Measurements from ENCODE around the gene NLN. TPM values are rescaled to one million over a fixed set of nuclear protein-coding genes. Genes with fewer than 3 reads are reported as not detected.
A peak's percentile ranks its signal among the peaks of the same experiment; 100 is the strongest.
"Not testable (repeated sequence)": the region's sequence is repeated elsewhere in the genome, so short reads cannot be mapped to it uniquely, and the experiment has no call there.

The NLN gene
- 10 to 100 TPM in 7 of 8 experiments, 1 to 10 TPM in 1; 9.2 to 24.6 (median 21.3) TPM for total RNA-seq

DNA sequence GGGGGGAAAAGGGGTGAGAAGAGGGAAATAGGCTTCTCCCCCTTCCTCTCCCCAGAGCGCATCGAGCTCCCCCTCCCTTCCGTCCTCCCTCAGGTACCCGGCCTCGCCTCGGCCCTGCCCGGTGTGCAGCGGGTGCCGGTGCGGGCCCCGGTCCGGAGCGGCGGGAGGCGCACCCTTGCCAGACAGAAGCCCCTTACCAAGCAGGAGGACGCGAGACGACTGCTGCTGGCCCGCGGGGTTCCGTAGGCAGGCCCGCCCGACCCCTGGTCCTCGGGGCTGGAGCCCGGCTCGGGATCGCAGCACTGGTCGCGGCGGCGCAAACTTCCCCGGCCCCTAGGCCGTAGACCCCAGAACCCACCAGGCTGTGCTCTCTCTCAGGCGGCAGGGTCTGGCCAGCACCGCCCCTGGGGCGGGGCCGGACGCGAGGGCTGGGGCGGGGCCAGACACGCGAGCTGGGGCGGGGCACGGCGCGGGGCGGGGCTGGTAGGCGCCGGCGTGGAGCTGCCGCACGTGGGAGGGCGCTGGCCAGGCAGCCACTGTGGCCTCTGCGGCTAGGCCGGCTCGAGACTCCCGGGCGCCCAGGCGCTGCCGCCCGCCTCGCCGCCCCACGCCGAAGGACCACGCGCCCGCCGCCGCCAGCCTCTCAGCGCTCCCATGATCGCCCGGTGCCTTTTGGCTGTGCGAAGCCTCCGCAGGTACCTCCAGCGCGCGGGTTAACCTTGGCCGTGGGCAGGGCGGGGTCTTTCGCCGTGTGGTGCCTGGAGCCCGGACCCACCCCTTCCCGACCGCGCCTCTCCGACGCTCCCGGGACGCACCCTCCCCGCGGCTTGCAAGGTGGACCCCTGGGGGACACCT lies at the start of gene NLN, which contains the start of gene SGTB:
TSS of gene NLN (plus strand) at position 486 of the 855 bp plus-strand sequence. CDS start at position 655, 169 bp downstream.
TSS of gene SGTB (minus strand) at position 390 of the 855 bp plus-strand sequence. CDS start 1,302 bp downstream, outside the sequence.
- Histone ChIP-seq H3K27ac (peak within 1 kb of the TSS; percentile 77 to 82), H3K4me3 (peak within 1 kb of the TSS; percentile 72 to 93 (median 80)), H3K4me1 (replicated peaks in 1 of 2) (peaks cover 7 to 11% of the 10 kb centered on the region in 2 donors)
- no CpG with 5 or more reads among the region's 92 CpGs for WGBS, 10 experiments
- ATAC-seq (replicated peaks in 6 of 8) = peak; percentile 82 to 94 (median 92)
- in situ Hi-C loops (cut with MboI; ENCODE audit: low pct_unique_long_range_greater_than_20kb in 2 of 9, low sequenced_read_pairs in 9 of 9, unreplicated experiment in 9 of 9) = loop anchor here in 1 of 9 experiments (25.0 kb wide), 1 partner anchor 215 kb away; the partner anchor contains the start of gene ERBIN

DNA sequence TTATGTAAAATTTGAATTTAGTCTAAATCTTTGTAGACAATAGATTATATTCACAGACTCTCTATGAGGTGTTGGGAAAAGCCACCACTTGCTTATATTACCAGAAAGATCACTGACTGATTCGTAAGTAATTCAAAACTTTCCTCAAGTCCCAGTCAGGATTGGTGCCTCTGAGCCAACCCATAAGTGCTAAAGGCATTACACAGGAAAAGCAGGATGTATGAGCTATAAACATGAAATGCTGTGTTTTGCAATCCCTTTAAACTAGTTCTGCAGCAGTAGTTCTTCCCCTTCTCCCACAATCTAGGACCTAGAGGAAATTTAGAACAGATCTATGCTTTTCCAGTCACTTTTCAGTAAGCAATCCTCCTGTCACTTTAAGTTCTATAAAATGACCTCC lies 49.2 kb upstream of the NLN start:
- Histone ChIP-seq H3K4me1 (replicated peaks in 1 of 2) (no peaks in the 10 kb centered on the region), H3K27ac (no peak overlapping the region), H3K4me3 (no peak overlapping the region)
- no peak for ATAC-seq (replicated peaks in 6 of 8)
- in situ Hi-C loops (cut with MboI; ENCODE audit: low pct_unique_long_range_greater_than_20kb in 2 of 9, low sequenced_read_pairs in 9 of 9, unreplicated experiment in 9 of 9) = no loop called here
- WGBS, 10 experiments = 80 to 100% (median 90%) methylated on average over 1 of the region's 1 CpG; no CpG with 5 or more reads in 3 of the 10 experiments

DNA sequence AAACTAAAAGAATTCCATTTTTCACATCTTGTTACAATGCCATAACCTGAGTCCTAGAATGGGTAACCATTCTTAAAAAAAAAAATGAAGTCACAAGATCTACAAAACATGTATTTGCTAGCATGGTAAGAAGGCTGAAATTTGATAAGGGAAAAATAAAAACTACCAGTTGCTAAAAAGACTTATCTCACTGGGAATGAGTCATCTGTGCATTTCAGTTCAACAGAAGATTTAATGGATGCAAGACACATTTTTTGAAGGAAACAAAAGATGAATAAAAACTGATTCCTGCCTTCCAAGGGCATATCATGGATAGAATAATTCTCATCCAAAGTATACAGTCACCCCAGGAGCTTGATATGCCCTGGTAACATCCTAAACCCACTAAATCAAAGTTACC lies 47.3 kb upstream of the NLN start:
- no peaks in the 10 kb centered on the region for H3K4me1 ChIP-seq (replicated peaks in 1 of 2)
- no peak for ATAC-seq (replicated peaks in 6 of 8)
- H3K4me3 ChIP-seq = no peak overlapping the region
- in situ Hi-C loops (cut with MboI; ENCODE audit: low pct_unique_long_range_greater_than_20kb in 2 of 9, low sequenced_read_pairs in 9 of 9, unreplicated experiment in 9 of 9) = no loop called here
- no peak overlapping the region for H3K27ac ChIP-seq

- 70 to 96% (median 92%) methylated on average over 1 to 3 of the region's 3 CpGs; no CpG with 5 or more reads in 1 of the 10 experiments for WGBS, 10 experiments
- ATAC-seq (replicated peaks in 6 of 8) = not testable (repeated sequence)
Observed at GRCh38 chr5:65676056-65676455, 45.9 kb upstream of the NLN start.

DNA sequence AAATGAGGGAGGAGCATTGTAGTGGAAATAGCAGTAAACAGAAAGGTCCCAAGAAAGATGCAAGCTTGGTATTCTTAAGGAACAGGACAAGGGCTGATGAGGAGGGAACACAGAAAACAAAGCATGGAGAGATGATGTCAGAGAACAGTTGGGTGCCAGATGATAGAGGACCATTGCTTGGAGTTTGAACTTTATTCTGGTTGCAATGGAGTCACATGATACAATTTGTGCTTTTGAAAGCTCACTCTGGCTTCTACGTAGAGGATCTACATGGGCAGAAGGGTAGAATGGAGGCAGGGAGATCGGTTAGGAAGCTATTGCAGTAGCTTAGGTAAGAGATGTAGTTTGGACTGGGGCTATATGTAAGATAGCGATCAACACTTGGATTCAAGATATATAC lies 39.9 kb upstream of the NLN start:
- in situ Hi-C loops (cut with MboI; ENCODE audit: low pct_unique_long_range_greater_than_20kb in 2 of 9, low sequenced_read_pairs in 9 of 9, unreplicated experiment in 9 of 9) = no loop called here
- H3K4me1 ChIP-seq (replicated peaks in 1 of 2) = no peaks in the 10 kb centered on the region
- WGBS, 10 experiments = 63 to 100% (median 83%) methylated on average over 1 to 3 of the region's 3 CpGs; no CpG with 5 or more reads in 1 of the 10 experiments
- H3K4me3 ChIP-seq = no peak overlapping the region
- no peak overlapping the region for H3K27ac ChIP-seq
- no peak for ATAC-seq (replicated peaks in 6 of 8)

More at GRCh38 chr5:65676056-65676455, 45.9 kb upstream of the NLN start:
- H3K4me1 ChIP-seq (replicated peaks in 1 of 2); H3K27ac ChIP-seq; in situ Hi-C loops (cut with MboI; ENCODE audit: low pct_unique_long_range_greater_than_20kb in 2 of 9, low sequenced_read_pairs in 9 of 9, unreplicated experiment in 9 of 9); H3K4me3 ChIP-seq: not testable (repeated sequence)

DNA sequence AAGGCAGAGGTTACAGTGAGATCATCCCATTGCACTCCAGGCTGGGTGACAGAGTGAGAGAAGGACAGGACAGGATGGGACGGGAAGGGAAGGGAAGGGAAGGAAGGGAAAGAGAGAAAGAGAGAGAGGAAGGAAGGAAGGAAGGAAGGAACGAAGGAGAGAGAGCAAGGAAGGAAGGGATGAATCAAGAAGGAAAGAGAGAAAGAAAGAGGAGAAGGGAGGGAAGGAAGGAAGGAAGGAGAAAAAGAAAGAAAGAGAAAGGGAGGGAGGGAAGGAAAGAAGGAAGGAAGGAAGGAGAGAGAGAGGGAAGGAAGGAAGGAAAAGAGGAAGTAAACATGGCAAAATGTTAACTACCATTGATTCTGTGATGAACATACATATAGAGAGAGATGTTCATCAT lies 28.9 kb upstream of the NLN start:
- WGBS, 10 experiments = 87 to 100% (median 95%) methylated on average over 1 to 2 of the region's 2 CpGs; no CpG with 5 or more reads in 1 of the 10 experiments
- Histone ChIP-seq H3K4me3 (no peak overlapping the region), H3K27ac (no peak overlapping the region), H3K4me1 (replicated peaks in 1 of 2) (no peaks in the 10 kb centered on the region)
- ATAC-seq (replicated peaks in 6 of 8) = no peak
- in situ Hi-C loops (cut with MboI; ENCODE audit: low pct_unique_long_range_greater_than_20kb in 2 of 9, low sequenced_read_pairs in 9 of 9, unreplicated experiment in 9 of 9) = no loop called here

- no peak overlapping the region for H3K27ac ChIP-seq
- 62 to 100% (median 90%) methylated on average over 1 to 4 of the region's 4 CpGs for WGBS, 10 experiments
- in situ Hi-C loops (cut with MboI; ENCODE audit: low pct_unique_long_range_greater_than_20kb in 2 of 9, low sequenced_read_pairs in 9 of 9, unreplicated experiment in 9 of 9) = no loop called here
- H3K4me1 ChIP-seq (replicated peaks in 1 of 2) = no peaks in the 10 kb centered on the region
- H3K4me3 ChIP-seq = no peak overlapping the region
- no peak for ATAC-seq (replicated peaks in 6 of 8)
Observed at GRCh38 chr5:65695162-65695755, 26.7 kb upstream of the NLN start.

- Histone ChIP-seq H3K27ac (no peak overlapping the region), H3K4me1 (replicated peaks in 1 of 2) (no peaks in the 10 kb centered on the region), H3K4me3 (no peak overlapping the region)
- no peak for ATAC-seq (replicated peaks in 6 of 8)
- 53 to 100% (median 73%) methylated on average over 1 to 4 of the region's 4 CpGs; no CpG with 5 or more reads in 1 of the 10 experiments for whole genome bisulfite sequencing, 10 experiments
- in situ Hi-C loops (cut with MboI; ENCODE audit: low pct_unique_long_range_greater_than_20kb in 2 of 9, low sequenced_read_pairs in 9 of 9, unreplicated experiment in 9 of 9) = no loop called here
Observed at GRCh38 chr5:65695896-65696295, 26.1 kb upstream of the NLN start.

- no peaks in the 10 kb centered on the region for H3K4me1 ChIP-seq (replicated peaks in 1 of 2)
- no peak for ATAC-seq (replicated peaks in 6 of 8)
- no peak overlapping the region for H3K4me3 ChIP-seq
- in situ Hi-C loops (cut with MboI; ENCODE audit: low pct_unique_long_range_greater_than_20kb in 2 of 9, low sequenced_read_pairs in 9 of 9, unreplicated experiment in 9 of 9) = no loop called here
- no peak overlapping the region for H3K27ac ChIP-seq
Observed at GRCh38 chr5:65696892-65697291, 25.1 kb upstream of the NLN start.

GRCh38 chr5:65699338-65699737 lies 22.7 kb upstream of the NLN start:
- Histone ChIP-seq H3K27ac (no peak overlapping the region), H3K4me1 (replicated peaks in 1 of 2) (no peaks in the 10 kb centered on the region), H3K4me3 (no peak overlapping the region)
- 90 to 100% (median 98%) methylated on average over 2 to 4 of the region's 4 CpGs; no CpG with 5 or more reads in 3 of the 10 experiments for WGBS, 10 experiments
- ATAC-seq (replicated peaks in 6 of 8) = no peak
- in situ Hi-C loops (cut with MboI; ENCODE audit: low pct_unique_long_range_greater_than_20kb in 2 of 9, low sequenced_read_pairs in 9 of 9, unreplicated experiment in 9 of 9) = no loop called here

- H3K4me3 ChIP-seq = no peak overlapping the region
- no peak for ATAC-seq (replicated peaks in 6 of 8)
- in situ Hi-C loops (cut with MboI; ENCODE audit: low pct_unique_long_range_greater_than_20kb in 2 of 9, low sequenced_read_pairs in 9 of 9, unreplicated experiment in 9 of 9) = loop anchor here in 1 of 9 experiments (25.0 kb wide), 1 partner anchor 235 kb away; the partner anchor contains the start of gene ERBIN
- no peak overlapping the region for H3K27ac ChIP-seq
- no peaks in the 10 kb centered on the region for H3K4me1 ChIP-seq (replicated peaks in 1 of 2)
- 60 to 100% (median 100%) methylated on average over 1 to 3 of the region's 3 CpGs; no CpG with 5 or more reads in 1 of the 10 experiments for WGBS, 10 experiments
Observed at GRCh38 chr5:65702036-65702435, 20.0 kb upstream of the NLN start.

- no peak for ATAC-seq (replicated peaks in 6 of 8)
- H3K4me3 ChIP-seq = no peak overlapping the region
- 55 to 100% (median 80%) methylated on average over 1 to 2 of the region's 2 CpGs; no CpG with 5 or more reads in 3 of the 10 experiments for WGBS, 10 experiments
- H3K4me1 ChIP-seq (replicated peaks in 1 of 2) = no peaks in the 10 kb centered on the region
- in situ Hi-C loops (cut with MboI; ENCODE audit: low pct_unique_long_range_greater_than_20kb in 2 of 9, low sequenced_read_pairs in 9 of 9, unreplicated experiment in 9 of 9) = loop anchor here in 1 of 9 experiments (25.0 kb wide), 1 partner anchor 233 kb away; the partner anchor contains the start of gene ERBIN
- H3K27ac ChIP-seq = no peak overlapping the region
Observed at GRCh38 chr5:65704621-65705239, 17.3 kb upstream of the NLN start.

DNA sequence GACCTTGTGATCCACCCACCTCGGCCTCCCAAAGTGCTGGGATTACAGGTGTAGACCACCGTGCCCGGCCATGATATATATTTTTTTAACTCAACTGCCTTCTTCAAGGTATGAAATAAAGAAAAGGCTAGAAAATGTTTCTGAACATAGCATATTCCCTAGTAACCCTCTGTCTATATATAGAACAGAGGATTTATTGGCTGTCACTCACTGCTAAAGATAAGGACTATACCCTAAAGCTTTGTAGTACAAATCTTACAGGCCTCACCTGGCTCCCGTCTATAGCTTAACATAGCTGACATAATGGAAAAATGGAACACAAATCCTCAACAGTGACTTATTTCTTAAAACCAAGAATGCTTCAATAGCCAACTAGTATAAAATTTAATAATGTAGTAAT lies 14.3 kb upstream of the NLN start:
- in situ Hi-C loops (cut with MboI; ENCODE audit: low pct_unique_long_range_greater_than_20kb in 2 of 9, low sequenced_read_pairs in 9 of 9, unreplicated experiment in 9 of 9) = loop anchor here in 1 of 9 experiments (25.0 kb wide), 1 partner anchor 230 kb away; the partner anchor contains the start of gene ERBIN
- 67 to 100% (median 95%) methylated on average over 1 to 4 of the region's 4 CpGs; no CpG with 5 or more reads in 3 of the 10 experiments for WGBS, 10 experiments
- Histone ChIP-seq H3K4me1 (replicated peaks in 1 of 2) (no peaks in the 10 kb centered on the region), H3K27ac (no peak overlapping the region), H3K4me3 (no peak overlapping the region)
- no peak for ATAC-seq (replicated peaks in 6 of 8)
